Chondrocyte (in vitro differentiated cells): ENCODE results near the gene MAP10. TPM values are rescaled to one million over a fixed set of nuclear protein-coding genes. Genes with fewer than 3 reads are reported as not detected.

ENCODE experiments used
- DNase-seq: peaks from one replicate; pipeline ENCODE4 v3.0.0; 2021; ENCODE audit warnings: mixed read lengths, low spot score
- H3K27ac Mint-ChIP-seq: one replicate; pipeline ENCODE4 v1.8.0; 2021; ENCODE audit warnings: mild to moderate bottlenecking, moderate library complexity, mixed read lengths; ENCODE audit not compliant: unreplicated experiment
- H3K27me3 Mint-ChIP-seq: 2 replicates; pipeline ENCODE4 v1.8.0; 2021; ENCODE audit warnings: low read depth, mixed read lengths
- H3K36me3 Mint-ChIP-seq: 2 replicates; pipeline ENCODE4 v1.8.0; 2021; ENCODE audit warnings: low read depth, mixed read lengths
- H3K4me1 Mint-ChIP-seq: 2 replicates; pipeline ENCODE4 v1.8.0; 2021; ENCODE audit warnings: low read depth, mild to moderate bottlenecking, mixed read lengths
- H3K4me3 Mint-ChIP-seq: one replicate; pipeline ENCODE4 v1.8.0; 2021; ENCODE audit warnings: mild to moderate bottlenecking, moderate library complexity, mixed read lengths; ENCODE audit not compliant: unreplicated experiment
- H3K9me3 Mint-ChIP-seq: 2 replicates; pipeline ENCODE4 v1.8.0; 2021; ENCODE audit warnings: low read depth, mixed read lengths
- CTCF ChIP-seq: fragments of 200-600 bp; sonication (generic); IDR thresholded peaks from 2 replicates; pipeline ENCODE4 v1.5.0; 2021; ENCODE audit warnings: antibody characterized with exemption, mild to moderate bottlenecking, moderate library complexity
- total RNA-seq: library from RNA; stranded (reverse); gene quantifications from 3 replicates; pipeline ENCODE4 v1.2.1, GENCODE V29; 2021

The MAP10 gene
- total RNA-seq, 1 donor from 2014 or later = 1.0 TPM

GRCh38 chr1:232822530-232822929 lies 17.3 kb downstream of the MAP10 start:
- no peaks in the 10 kb centered on the region for H3K27me3 Mint-ChIP-seq
- H3K9me3 Mint-ChIP-seq = no peaks in the 10 kb centered on the region
- H3K4me1 Mint-ChIP-seq = no peaks in the 10 kb centered on the region
- TF ChIP-seq CTCF = no peak
- H3K27ac Mint-ChIP-seq = no peak overlapping the region
- H3K4me3 Mint-ChIP-seq = no peak overlapping the region
- DNase-seq = no peak
- peaks cover 1% of the 10 kb centered on the region for H3K36me3 Mint-ChIP-seq

- H3K9me3 Mint-ChIP-seq = no peaks in the 10 kb centered on the region
- no peak for DNase-seq
- TF ChIP-seq CTCF = no peak
- no peak overlapping the region for H3K4me3 Mint-ChIP-seq
- no peaks in the 10 kb centered on the region for H3K4me1 Mint-ChIP-seq
- H3K27ac Mint-ChIP-seq = no peak overlapping the region
- no peaks in the 10 kb centered on the region for H3K27me3 Mint-ChIP-seq
- no peaks in the 10 kb centered on the region for H3K36me3 Mint-ChIP-seq
Measured at GRCh38 chr1:232826318-232826717, 21.1 kb downstream of the MAP10 start.

- Mint-ChIP-seq H3K4me3 (no peak overlapping the region), H3K36me3 (peaks cover 2% of the 10 kb centered on the region), H3K27ac (no peak overlapping the region), H3K27me3 (peaks cover 2% of the 10 kb centered on the region), H3K4me1 (no peaks in the 10 kb centered on the region), H3K9me3 (no peaks in the 10 kb centered on the region)
- no peak for DNase-seq
- TF ChIP-seq CTCF = no peak
Measured at GRCh38 chr1:232830661-232831060, 25.4 kb downstream of the MAP10 start.

GRCh38 chr1:232831895-232832294 lies 26.7 kb downstream of the MAP10 start:
- Mint-ChIP-seq H3K4me1 (no peaks in the 10 kb centered on the region), H3K4me3 (no peak overlapping the region), H3K27me3 (peaks cover 2% of the 10 kb centered on the region), H3K27ac (no peak overlapping the region), H3K9me3 (no peaks in the 10 kb centered on the region), H3K36me3 (peaks cover 2% of the 10 kb centered on the region)
- no peak for TF ChIP-seq CTCF
- no peak for DNase-seq

- no peak for TF ChIP-seq CTCF
- Mint-ChIP-seq H3K4me3 (no peak overlapping the region), H3K4me1 (no peaks in the 10 kb centered on the region), H3K27ac (no peak overlapping the region), H3K27me3 (peaks cover 2% of the 10 kb centered on the region), H3K36me3 (peaks cover 2% of the 10 kb centered on the region), H3K9me3 (no peaks in the 10 kb centered on the region)
- no peak for DNase-seq
Measured at GRCh38 chr1:232834066-232834465, 28.9 kb downstream of the MAP10 start.
